ENCODE results near the gene TMEM183A.

TMEM183A gene

GRCh38 chr1:203046984-203047630 is 39.9 kb downstream of the TMEM183A start:
- DNase-seq (ENCODE audit: low read depth), result no peak

GRCh38 chr1:203048086-203048485 is 40.9 kb downstream of the TMEM183A start:
- DNase-seq (ENCODE audit: low read depth), result no peak

GRCh38 chr1:203048555-203049051 is 41.4 kb downstream of the TMEM183A start:
- DNase-seq (ENCODE audit: low read depth), result no peak

- no peak for DNase-seq (ENCODE audit: low read depth)
These were observed 41.9 kb downstream of the TMEM183A start for GRCh38 chr1:203049077-203049476.

DNA sequence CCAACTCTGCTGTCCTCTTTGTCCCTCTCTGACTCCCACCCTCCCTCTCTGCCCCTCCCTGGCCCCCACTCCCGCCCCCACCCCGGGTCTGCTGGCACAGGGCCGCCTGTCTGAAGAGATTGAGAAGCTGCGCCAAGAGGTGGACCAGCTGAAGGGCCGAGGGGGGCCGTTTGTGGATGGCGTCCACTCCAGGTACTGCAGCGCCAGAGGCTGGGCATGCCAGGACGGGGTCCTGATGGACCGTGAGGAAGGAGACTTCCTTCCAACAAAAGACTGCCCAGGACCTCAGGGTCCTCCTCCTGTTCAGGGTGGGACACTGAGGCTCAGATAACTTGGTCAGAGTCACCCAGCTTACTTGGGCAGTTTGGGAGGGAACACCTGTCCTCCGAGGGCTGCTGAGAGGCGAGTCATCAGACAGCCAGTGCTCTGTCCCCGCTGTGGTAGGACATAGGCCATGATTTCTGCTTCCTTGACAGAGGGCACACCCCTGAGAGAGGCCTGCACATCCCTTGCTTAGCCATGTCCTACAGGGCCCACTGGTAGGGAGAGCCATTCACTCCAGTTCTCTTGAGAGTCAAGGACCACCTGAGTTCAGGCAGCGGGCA is 42.5 kb downstream of the TMEM183A start:
- no peak for DNase-seq (ENCODE audit: low read depth)

DNA sequence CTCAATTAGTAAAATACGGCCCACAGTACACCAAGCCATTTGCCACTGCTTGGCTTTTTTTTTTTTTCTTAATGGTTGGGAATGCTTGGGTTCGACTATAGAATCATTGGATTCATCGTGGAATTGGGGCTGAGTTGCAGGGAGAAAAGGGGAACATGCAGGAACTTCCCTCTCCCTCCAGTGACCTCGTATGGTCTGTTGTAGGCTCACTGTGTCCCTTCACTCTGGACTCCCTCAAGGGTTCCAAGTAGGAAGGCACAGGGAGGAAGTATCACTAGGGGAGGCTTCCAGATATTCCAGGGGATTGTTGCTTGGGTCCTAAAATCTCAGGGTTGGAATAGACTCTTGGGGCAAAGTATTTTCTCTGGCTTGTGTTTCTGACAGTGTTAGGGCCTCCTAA is 43.7 kb downstream of the TMEM183A start:
- DNase-seq (ENCODE audit: low read depth), result no peak

GRCh38 chr1:203051841-203052324 is 44.7 kb downstream of the TMEM183A start:
- DNase-seq (ENCODE audit: low read depth), result no peak

GRCh38 chr1:203052601-203053000 is 45.4 kb downstream of the TMEM183A start:
- no peak for DNase-seq (ENCODE audit: low read depth)

- DNase-seq (ENCODE audit: low read depth), result no peak
These were observed 47.0 kb downstream of the TMEM183A start for GRCh38 chr1:203054184-203054583.

- no peak for DNase-seq (ENCODE audit: low read depth)
These were observed 47.5 kb downstream of the TMEM183A start for GRCh38 chr1:203054642-203055041.

DNA sequence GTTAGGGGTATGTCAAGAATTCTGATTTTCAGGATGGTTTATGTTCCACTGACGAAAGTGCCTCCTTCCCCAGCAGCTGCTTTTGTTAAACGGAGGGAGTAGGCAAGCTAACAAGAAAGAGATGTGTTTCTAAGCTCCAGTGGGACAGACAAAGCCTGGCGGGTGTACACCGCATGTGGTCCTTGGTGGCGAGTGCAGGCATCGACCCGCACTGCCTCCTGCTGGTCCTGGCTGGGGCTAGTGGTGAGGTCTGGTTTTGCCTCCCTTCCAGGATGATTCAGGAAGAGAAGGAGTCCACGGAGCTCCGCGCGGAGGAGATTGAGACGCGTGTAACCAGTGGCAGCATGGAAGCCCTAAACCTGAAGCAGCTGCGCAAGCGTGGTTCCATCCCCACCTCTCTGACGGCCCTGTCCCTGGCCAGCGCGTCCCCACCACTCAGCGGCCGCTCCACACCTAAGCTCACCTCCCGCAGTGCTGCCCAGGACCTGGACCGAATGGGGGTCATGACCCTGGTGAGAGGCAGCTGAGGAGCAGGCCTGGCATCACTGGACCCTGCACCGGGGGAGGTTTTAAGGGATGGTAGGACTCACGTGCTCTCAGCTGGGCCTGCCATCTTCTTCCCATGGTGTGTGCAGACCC is 48.1 kb downstream of the TMEM183A start:
- no peak for DNase-seq (ENCODE audit: low read depth)

- DNase-seq (ENCODE audit: low read depth), result no peak
These were observed 48.8 kb downstream of the TMEM183A start for GRCh38 chr1:203056012-203056411.

GRCh38 chr1:203056516-203056915 is 49.3 kb downstream of the TMEM183A start:
- no peak for DNase-seq (ENCODE audit: low read depth)

GRCh38 chr1:203057911-203058675 is 50.9 kb downstream of the TMEM183A start:
- no peak for DNase-seq (ENCODE audit: low read depth)

GRCh38 chr1:203058676-203058935 is 51.4 kb downstream of the TMEM183A start:
- no peak for DNase-seq (ENCODE audit: low read depth)

DNA sequence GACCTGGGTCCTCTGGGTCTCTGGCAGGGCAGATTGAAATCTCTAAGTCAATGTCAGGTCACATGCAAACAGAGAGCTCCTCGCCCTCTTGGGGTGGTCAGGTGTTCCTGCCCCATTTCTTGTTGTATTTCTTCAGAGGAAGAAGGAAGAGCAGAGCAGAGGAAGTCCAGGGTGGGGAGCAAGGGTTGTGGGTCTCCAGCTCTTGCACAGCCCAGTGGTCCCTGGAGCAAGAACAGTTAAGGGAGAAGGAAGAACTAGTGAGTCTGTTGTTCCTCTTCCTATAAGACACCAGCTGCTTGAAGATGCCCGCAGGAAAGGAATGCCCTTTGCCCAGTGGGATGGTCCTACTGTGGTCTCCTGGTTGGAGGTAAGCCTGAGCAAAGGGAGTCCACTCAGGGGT is 52.3 kb downstream of the TMEM183A start:
- no peak for DNase-seq (ENCODE audit: low read depth)

GRCh38 chr1:203060115-203060514 is 52.9 kb downstream of the TMEM183A start:
- no peak for DNase-seq (ENCODE audit: low read depth)

DNA sequence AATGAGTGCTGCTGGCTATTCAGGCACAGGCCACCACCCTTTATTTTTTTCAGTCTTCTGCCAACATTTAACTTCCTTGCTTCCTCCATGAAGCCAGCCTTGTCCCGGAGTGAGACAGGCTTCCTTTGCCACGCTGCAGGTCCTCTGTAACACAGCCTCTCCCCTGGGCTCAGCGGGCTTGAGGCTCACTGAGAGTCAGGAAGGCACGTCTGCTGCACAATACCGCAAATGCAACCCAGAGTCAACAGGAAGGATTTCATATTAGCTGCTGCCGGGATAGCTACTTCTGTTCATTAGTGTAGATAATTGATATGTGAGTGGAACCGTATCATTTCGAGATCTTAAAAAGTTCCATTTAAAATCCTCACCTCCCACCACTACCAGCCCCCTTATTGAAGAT is 56.1 kb downstream of the TMEM183A start:
- no peak for DNase-seq (ENCODE audit: low read depth)

DNA sequence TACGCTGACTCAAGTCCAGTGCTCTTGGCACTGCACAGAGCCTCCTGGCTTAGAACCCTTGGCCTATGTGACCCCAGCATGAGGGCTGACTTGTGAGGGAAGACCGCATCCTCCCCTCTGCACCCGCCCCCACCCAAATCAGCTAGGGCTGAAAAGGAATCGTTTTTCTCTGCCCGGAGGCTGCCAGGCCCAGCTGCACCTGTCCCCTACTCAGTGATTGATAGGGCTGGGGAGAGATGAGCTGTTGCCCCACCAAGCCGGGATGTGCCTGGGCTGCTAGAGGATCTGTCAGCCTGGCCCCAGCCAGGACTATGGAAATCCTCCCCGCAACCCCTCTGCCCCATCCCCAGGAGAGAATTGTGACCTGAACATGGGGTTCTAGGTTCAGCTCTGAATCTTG is 58.0 kb downstream of the TMEM183A start:
- DNase-seq (ENCODE audit: low read depth), result no peak

DNA sequence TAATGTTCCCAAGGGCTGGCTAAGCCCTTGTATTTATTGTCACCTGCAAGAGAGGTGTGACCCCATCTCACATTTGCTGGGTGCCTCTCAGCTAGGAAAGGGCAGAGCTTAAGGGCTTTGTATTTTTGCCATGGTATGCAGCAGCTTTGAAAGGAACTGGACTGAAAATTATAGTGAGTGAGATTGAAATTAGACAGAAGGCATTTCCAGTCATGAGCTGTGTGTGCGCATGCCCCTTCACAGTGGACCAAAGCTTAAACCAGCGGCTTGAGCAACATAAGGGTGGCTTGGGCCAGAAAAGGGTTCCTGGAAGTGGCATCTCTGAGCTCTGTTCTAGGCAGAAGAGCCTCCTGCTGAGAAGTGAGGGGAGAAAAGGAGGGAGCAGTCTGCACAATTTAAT is 58.8 kb downstream of the TMEM183A start:
- no peak for DNase-seq (ENCODE audit: low read depth)

DNA sequence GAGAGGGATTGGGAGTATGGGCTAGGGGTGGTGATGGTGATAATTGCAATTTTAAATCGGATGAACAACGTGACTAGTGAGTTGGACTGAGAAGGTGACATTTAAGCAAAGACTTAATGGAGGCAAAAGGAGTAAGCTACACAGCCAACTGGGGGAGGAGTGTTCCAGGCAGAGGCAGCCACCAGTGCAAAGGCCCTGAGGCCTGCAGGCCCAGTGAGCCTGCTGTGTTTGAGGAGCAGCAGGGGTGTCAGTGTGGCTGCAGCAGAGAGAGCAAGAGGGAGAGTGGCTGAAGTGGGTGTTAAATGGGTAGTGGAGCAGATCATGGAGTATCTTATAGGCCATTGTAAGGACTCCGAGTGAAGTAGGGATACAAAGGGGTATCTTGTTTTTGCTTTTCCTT is 59.8 kb downstream of the TMEM183A start:
- no peak for DNase-seq (ENCODE audit: low read depth)

DNA sequence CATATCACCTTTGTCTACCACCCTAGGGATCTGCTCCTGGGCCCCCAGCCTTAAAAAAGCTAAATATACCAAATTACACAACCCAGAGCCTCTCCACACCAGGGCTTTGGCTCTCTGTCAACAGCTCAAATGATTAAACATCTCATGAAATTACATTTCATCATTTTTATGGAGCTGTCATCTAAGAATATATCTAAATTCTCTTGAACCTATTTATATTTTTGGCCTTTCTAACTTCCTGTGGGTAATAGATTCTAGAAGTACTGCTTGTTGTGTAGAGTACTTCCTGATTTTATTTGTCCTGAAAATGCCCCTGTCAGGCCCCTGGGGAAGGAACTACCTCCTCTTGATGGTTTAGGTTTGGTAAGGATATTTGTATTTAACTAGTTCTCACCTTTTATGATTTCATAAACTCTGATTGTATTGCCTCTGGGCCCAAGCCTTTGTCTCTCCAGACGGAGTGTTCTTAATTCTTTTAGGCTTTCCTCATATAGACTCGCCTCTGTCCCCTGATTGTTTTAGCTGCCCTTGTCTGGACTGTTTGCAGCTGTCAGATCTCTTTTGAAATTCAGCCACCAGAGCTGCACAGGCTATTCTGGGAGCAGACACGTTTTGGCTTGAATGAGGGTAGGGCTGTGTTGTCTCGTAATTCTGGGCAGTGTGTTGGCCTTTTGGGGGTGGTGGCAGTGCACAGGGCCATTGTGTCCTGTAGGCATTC is 62.0 kb downstream of the TMEM183A start:
- no peak for DNase-seq (ENCODE audit: low read depth)
